Activated naive CD8-positive, alpha-beta T cell treated with anti-CD3 and anti-CD28 coated beads for 36 hours (primary cell): ENCODE data around the gene EFNA5. TPM values are rescaled to one million over a fixed set of nuclear protein-coding genes. Genes with fewer than 3 reads are reported as not detected.

Experiments
- DNase-seq: peaks from one replicate; pipeline ENCODE4 v3.0.0; 2021
- H3K27ac Mint-ChIP-seq: one replicate; pipeline ENCODE4 v1.8.0; 2022; ENCODE audit warnings: mild to moderate bottlenecking, moderate library complexity, mixed read lengths
- H3K27me3 Mint-ChIP-seq: one replicate; pipeline ENCODE4 v1.8.0; 2022; ENCODE audit warnings: mild to moderate bottlenecking, mixed read lengths
- H3K36me3 Mint-ChIP-seq: one replicate; pipeline ENCODE4 v1.8.0; 2021; ENCODE audit warnings: mild to moderate bottlenecking, mixed read lengths
- H3K4me1 Mint-ChIP-seq: one replicate; pipeline ENCODE4 v1.8.0; 2021; ENCODE audit warnings: mixed read lengths
- H3K4me3 Mint-ChIP-seq: one replicate; pipeline ENCODE4 v1.8.0; 2022; ENCODE audit warnings: mild to moderate bottlenecking, moderate library complexity, mixed read lengths
- H3K9me3 Mint-ChIP-seq: one replicate; pipeline ENCODE4 v1.8.0; 2022; ENCODE audit warnings: mixed read lengths
- total RNA-seq, 2 experiments: library from RNA; stranded (reverse); gene quantifications; one replicate each; pipeline ENCODE4 v1.2.3, GENCODE V29; 2021

EFNA5 gene
- total RNA-seq, 2 experiments from 2014 or later, result not detected

DNA sequence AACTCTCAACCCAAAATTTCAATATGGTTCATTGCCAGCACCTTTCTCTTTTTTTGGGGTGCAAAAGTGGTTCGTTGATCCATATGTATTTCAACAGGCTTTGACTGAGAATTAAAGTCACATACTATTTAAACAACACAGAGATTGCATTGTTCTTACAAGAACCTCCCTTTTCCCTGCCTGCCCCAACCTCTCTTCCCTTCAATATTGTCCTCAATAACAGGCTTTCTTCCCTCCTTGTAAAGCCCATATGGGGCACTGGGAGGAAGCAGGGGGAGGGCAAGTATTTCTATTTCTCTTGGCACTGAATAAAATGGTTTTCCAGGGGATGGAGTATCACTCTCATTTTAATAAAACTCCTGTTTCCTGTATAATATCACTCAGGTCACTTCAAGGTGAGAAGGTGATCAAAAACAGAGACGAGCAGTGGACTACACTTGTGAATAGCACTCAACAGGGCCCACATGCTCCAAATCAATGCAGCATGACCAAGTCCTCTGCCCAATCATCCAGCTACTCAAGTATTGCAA lies 65.1 kb downstream of the EFNA5 start:
- Mint-ChIP-seq H3K4me1 (no peaks in the 10 kb centered on the region), H3K27me3 (peaks cover 21% of the 10 kb centered on the region), H3K27ac (no peak overlapping the region), H3K9me3 (no peaks in the 10 kb centered on the region), H3K36me3 (no peaks in the 10 kb centered on the region), H3K4me3 (no peak overlapping the region)
- no peak for DNase-seq

DNA sequence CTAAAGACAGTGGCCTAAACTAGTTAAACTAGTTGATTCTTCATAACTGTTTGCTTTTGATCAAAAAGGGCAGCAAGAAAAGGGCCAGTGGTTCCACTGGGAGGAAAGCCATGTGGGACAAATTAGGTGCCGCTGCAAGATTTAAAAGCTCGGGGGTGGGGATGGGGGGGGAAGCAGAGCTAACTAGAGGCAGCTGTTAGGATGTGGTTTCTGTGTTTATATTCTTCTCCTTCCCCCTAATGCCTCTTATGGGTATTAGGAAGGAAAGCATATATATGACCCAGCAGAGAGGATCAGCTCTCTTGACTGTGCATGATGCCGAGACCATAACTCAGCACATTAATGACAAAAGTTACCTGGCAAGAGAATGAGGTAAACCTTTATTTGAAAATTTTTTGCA lies 65.7 kb downstream of the EFNA5 start:
- no peak overlapping the region for H3K27ac Mint-ChIP-seq
- H3K4me1 Mint-ChIP-seq, result no peaks in the 10 kb centered on the region
- no peak overlapping the region for H3K4me3 Mint-ChIP-seq
- no peak for DNase-seq
- H3K36me3 Mint-ChIP-seq, result no peaks in the 10 kb centered on the region
- peaks cover 21% of the 10 kb centered on the region for H3K27me3 Mint-ChIP-seq
- no peaks in the 10 kb centered on the region for H3K9me3 Mint-ChIP-seq

DNA sequence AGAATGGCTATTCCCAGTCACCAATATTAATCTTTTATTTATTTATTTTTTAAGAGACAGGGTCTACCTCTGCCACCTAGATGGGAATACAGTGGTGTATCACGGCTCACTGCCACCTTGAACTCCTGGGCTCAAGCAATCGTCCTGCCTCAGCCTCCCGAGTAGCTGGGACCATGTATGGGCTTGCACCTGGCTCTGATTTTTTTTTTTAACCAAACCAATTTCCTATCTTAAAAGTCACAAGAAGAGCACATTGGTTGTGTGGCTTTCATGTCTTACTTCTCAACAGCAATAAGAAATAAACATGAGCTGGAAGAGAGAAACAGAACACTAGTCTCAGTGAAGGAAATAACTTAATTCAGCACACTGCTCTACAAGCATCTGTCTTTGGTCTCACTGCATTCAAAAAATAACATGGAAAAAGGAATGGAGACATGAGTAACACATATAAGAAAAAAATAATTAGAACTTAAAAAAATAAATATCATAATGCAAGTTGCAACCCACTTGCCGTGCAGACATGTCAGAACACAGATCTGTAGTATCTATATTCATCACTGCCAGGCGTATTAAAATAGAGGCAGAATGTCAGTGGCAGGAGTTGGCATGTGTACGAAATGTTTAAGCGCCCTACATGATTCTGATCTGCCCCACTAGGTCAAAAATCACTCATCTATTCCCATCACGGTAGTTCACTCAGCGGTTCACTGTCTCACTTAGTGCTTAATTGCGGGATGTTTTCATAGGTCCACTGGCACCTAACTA lies 66.4 kb downstream of the EFNA5 start:
- no peak for DNase-seq
- Mint-ChIP-seq H3K27me3 (peaks cover 16% of the 10 kb centered on the region), H3K36me3 (no peaks in the 10 kb centered on the region), H3K4me1 (no peaks in the 10 kb centered on the region), H3K4me3 (no peak overlapping the region), H3K9me3 (no peaks in the 10 kb centered on the region), H3K27ac (no peak overlapping the region)

DNA sequence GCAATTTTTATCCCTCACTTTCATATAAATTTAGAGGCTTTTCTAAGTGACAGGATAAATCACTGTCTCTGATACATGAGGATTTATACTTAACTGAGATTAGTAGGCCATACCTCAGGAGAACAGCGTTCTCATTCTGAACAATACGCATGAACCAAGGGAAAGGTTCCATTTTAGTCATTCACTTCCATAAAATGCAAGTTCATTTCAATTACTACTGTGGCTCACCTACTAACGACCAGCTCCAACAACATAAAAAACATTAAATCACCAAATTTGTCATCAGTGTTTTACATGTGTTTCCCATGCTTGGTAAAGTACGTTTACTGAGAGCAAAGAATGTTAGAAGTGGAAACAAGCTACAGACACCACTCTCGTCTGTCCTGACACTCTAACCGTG lies 67.4 kb downstream of the EFNA5 start:
- H3K9me3 Mint-ChIP-seq, result no peaks in the 10 kb centered on the region
- no peaks in the 10 kb centered on the region for H3K4me1 Mint-ChIP-seq
- peaks cover 13% of the 10 kb centered on the region for H3K27me3 Mint-ChIP-seq
- H3K27ac Mint-ChIP-seq, result no peak overlapping the region
- no peaks in the 10 kb centered on the region for H3K36me3 Mint-ChIP-seq
- no peak for DNase-seq
- no peak overlapping the region for H3K4me3 Mint-ChIP-seq

DNA sequence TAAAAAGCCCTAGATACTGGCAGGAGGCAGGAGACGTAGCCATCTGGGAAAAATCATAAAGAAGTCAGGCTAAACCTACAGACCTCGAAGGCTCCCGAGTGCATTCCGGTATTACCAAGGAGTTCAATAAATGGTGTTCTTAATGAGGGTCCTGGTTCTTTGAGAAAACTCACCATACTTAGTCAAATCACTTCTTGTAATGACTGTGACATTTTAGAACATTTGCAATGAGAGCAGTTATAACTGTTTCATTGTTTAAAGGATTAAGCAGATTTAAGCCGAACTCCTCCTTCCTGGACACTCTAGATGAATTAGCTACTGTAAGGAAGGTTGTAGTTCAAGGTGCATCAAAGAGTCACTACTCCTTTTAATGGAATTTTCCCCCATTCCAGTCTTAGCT lies 67.8 kb downstream of the EFNA5 start:
- no peaks in the 10 kb centered on the region for H3K9me3 Mint-ChIP-seq
- H3K4me1 Mint-ChIP-seq, result no peaks in the 10 kb centered on the region
- H3K27ac Mint-ChIP-seq, result no peak overlapping the region
- DNase-seq, result no peak
- no peak overlapping the region for H3K4me3 Mint-ChIP-seq
- peaks cover 13% of the 10 kb centered on the region for H3K27me3 Mint-ChIP-seq
- no peaks in the 10 kb centered on the region for H3K36me3 Mint-ChIP-seq

DNA sequence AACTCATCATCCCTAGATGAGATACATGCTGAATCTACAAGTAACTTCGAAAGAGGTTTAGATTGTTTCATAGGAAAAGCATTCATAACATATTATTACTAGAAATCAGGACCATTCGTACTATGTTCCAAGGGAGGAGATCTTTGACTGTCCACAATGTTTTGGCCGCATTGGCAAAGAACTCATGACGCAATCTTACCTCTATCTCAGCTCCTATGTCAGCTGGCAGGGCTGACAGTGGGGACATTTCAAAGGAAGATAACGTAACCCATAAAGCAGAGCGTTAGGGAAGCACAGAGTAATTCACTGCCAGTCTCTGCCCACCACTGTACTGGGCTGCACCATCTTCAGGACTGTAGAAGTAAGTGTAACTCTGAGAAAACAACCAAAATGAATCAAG lies 69.7 kb downstream of the EFNA5 start:
- Mint-ChIP-seq H3K4me3 (no peak overlapping the region), H3K27ac (no peak overlapping the region), H3K27me3 (peaks cover 16% of the 10 kb centered on the region), H3K4me1 (no peaks in the 10 kb centered on the region), H3K9me3 (no peaks in the 10 kb centered on the region), H3K36me3 (no peaks in the 10 kb centered on the region)
- no peak for DNase-seq

DNA sequence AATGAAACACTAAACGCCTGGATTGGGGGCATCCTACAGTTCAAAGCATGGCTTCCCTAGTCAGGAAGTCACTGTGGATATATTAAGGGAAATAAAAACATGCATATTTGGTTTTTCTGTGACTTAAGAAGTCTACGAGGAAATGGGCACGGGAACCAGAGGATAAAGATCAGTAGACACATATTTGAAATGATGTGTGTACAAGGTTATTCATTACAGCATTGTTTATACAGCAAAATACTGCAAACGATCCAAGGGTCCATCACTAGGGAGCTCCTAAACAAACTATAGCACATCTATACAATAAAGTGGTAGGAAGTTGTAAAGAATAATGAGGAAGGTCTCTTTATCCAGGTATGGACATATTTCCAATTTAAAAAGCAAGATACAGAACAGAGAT lies 71.8 kb downstream of the EFNA5 start:
- Mint-ChIP-seq H3K36me3 (no peaks in the 10 kb centered on the region), H3K9me3 (no peaks in the 10 kb centered on the region), H3K4me1 (no peaks in the 10 kb centered on the region), H3K27ac (no peak overlapping the region), H3K27me3 (peaks cover 13% of the 10 kb centered on the region), H3K4me3 (no peak overlapping the region)
- DNase-seq, result no peak

DNA sequence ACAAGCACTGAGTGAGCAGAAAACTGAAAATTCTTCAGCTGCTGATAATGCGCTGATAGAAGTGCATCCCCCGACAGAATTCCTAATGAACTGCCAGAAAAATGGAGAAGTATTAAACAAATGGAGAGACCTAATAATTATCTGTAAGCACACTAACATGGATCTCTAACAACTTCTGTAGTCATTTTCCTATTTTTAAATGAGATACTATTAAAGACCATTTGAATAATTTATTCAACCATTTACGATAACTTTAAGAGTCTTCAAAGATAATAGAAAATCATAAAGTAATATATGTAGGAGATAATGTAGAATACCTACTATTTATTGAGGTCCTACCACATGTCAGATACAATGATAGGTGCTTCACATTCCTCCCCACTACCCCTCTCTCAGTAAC lies 72.9 kb downstream of the EFNA5 start:
- peaks cover 13% of the 10 kb centered on the region for H3K27me3 Mint-ChIP-seq
- H3K27ac Mint-ChIP-seq, result no peak overlapping the region
- no peaks in the 10 kb centered on the region for H3K36me3 Mint-ChIP-seq
- no peak overlapping the region for H3K4me3 Mint-ChIP-seq
- DNase-seq, result no peak
- H3K9me3 Mint-ChIP-seq, result no peaks in the 10 kb centered on the region
- H3K4me1 Mint-ChIP-seq, result no peaks in the 10 kb centered on the region

DNA sequence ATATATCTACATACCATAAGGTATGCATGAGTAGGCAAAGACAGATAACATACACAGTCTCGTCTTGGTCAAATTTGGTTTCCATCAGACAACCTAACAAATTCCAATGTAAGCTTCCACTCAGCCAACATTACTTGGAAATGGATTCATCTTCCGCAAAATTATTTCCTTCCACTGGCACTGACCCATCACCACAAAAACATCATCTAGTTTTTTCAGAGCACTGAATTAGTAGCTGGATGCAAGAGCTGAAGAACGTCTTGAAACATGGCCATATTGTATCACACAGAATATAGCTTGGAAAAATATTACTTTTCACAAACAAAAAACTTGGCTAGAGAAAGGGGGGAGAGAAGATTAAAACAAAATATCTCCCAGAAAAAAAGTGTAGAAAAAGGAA lies 73.5 kb downstream of the EFNA5 start:
- Mint-ChIP-seq H3K27ac (no peak overlapping the region), H3K36me3 (no peaks in the 10 kb centered on the region), H3K4me1 (no peaks in the 10 kb centered on the region), H3K4me3 (no peak overlapping the region), H3K9me3 (no peaks in the 10 kb centered on the region), H3K27me3 (peaks cover 10% of the 10 kb centered on the region)
- no peak for DNase-seq

DNA sequence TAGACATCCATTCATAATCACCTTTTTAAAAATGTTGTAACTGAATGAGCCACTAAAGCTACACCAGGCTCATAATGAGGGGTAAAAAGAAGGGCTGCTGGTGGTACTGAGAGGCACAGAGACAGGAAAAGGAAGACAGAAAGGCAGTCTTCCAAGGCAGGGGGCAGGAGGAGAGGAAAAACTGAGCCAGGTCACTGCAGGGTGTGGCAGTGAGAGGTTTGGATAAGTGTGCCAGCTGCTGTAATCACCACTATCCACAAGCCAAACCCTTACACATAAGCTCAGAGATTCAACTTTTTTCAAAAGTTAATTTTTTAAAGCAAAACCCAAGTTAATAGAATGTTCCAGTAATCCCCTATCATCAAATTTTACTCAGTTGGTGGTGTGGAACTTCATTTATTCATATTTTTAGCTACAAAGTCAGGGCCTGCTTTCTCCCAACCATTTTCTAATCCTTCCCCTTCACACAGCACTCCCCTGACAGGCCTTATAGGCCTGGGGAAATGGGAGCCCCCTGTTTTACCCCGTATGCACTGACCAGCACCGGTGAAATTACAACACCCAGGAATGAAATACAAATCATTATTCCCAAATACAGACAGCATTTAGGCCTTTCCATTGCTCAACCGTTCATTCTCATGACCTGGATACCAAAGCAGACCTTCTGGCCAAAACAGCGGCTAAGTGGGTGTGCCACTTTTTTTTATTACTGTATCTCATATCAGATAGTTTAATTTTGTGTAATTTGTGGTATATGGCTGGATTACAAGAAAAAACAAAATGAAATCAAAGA lies 76.3 kb downstream of the EFNA5 start:
- Mint-ChIP-seq H3K27me3 (peaks cover 10% of the 10 kb centered on the region), H3K4me1 (no peaks in the 10 kb centered on the region), H3K4me3 (no peak overlapping the region), H3K27ac (no peak overlapping the region), H3K9me3 (no peaks in the 10 kb centered on the region), H3K36me3 (no peaks in the 10 kb centered on the region)
- no peak for DNase-seq

DNA sequence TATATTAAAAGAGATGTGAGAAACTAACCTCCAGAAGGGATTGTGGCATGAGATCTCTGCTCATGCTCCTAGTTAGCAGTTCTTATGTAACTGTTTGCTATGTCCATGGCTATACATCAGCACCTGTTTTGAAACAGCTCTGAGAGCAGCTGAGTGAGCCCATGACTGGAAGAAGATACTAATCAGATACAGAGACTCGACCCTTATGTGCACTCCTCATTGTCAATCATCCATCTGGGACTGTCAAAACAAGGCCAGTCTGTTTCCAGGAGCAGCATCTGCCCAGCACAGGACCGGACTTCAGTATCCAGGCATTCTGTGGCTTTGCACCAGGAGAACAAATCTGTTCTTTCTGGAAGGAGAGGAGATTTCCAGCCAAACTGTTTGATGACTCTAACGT lies 77.7 kb downstream of the EFNA5 start:
- no peak overlapping the region for H3K4me3 Mint-ChIP-seq
- no peaks in the 10 kb centered on the region for H3K4me1 Mint-ChIP-seq
- H3K36me3 Mint-ChIP-seq, result no peaks in the 10 kb centered on the region
- H3K9me3 Mint-ChIP-seq, result no peaks in the 10 kb centered on the region
- no peak for DNase-seq
- peaks cover 10% of the 10 kb centered on the region for H3K27me3 Mint-ChIP-seq
- no peak overlapping the region for H3K27ac Mint-ChIP-seq

DNA sequence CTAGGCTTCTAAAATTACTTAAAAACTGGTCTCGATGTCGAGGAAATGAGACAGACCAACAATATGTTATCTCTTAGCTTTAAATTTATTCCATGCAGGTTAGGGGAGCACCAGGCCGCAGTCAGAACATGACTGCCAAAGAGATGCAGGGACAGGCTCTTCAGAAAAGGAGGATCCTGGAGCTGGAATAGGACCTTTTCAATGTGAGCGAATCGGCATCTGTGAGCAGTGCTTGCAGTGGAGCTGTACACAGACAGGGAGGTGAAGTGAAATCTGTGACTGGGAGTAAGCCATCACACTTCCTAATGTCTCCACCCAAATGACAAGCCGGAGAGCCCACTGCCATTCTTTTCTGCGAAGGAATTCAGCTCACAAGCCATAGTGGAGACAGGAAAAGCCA lies 78.2 kb downstream of the EFNA5 start:
- no peaks in the 10 kb centered on the region for H3K9me3 Mint-ChIP-seq
- H3K36me3 Mint-ChIP-seq, result no peaks in the 10 kb centered on the region
- H3K27me3 Mint-ChIP-seq, result peaks cover 11% of the 10 kb centered on the region
- DNase-seq, result no peak
- no peak overlapping the region for H3K4me3 Mint-ChIP-seq
- H3K4me1 Mint-ChIP-seq, result no peaks in the 10 kb centered on the region
- no peak overlapping the region for H3K27ac Mint-ChIP-seq

DNA sequence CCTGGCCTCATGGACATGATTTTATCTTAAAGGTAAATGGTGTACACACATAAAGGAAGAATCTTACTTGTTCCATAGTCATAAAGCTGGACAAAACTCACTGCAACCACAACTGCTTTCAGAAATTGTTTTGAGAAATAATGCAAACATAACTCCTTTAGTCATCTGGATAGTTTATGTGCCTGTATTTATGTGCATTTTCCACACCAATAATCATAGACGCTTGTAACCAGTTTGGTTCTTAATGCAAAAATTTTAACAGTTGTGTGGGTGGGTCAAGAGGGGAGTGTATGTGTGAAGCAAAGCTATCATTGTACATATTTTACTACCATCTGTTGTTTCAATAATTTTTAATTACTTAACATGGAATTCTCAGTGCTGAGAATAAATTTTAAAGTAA lies 80.1 kb downstream of the EFNA5 start:
- Mint-ChIP-seq H3K9me3 (no peaks in the 10 kb centered on the region), H3K4me3 (no peak overlapping the region), H3K27ac (no peak overlapping the region), H3K4me1 (no peaks in the 10 kb centered on the region), H3K36me3 (no peaks in the 10 kb centered on the region), H3K27me3 (peaks cover 12% of the 10 kb centered on the region)
- DNase-seq, result no peak

DNA sequence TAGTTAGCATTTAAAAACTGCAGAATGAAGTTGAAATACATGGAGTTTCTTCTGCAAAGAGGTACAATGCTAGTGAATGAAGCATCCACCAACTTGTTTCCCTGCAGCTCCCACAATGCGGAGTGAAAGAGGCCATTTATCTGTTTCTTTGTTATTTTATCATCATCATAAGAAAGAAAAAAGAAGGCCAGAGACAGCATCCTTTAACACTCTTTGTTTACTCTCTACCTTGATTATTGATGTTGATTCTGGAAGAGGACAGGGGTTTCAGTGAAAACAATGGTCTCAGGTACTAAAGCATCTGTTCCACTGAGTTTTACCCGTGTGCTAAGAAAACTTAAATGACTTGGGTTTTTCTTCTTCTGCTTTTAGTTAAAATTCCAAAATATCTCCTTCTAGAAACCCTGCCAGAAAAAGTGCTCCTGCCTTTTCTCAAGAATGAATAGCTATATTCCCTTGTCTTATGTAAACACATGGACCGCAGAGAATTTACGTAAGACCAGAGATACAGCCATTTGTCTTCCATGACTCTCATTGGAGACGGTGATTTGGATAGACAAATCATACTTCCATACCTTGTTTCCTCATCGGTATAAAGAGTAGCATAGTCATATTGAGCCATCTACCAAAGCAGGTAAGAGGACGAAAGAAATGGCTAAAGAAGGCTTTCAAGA lies 81.1 kb downstream of the EFNA5 start:
- H3K36me3 Mint-ChIP-seq, result no peaks in the 10 kb centered on the region
- H3K4me3 Mint-ChIP-seq, result no peak overlapping the region
- peaks cover 12% of the 10 kb centered on the region for H3K27me3 Mint-ChIP-seq
- H3K9me3 Mint-ChIP-seq, result no peaks in the 10 kb centered on the region
- no peak for DNase-seq
- H3K4me1 Mint-ChIP-seq, result no peaks in the 10 kb centered on the region
- no peak overlapping the region for H3K27ac Mint-ChIP-seq

DNA sequence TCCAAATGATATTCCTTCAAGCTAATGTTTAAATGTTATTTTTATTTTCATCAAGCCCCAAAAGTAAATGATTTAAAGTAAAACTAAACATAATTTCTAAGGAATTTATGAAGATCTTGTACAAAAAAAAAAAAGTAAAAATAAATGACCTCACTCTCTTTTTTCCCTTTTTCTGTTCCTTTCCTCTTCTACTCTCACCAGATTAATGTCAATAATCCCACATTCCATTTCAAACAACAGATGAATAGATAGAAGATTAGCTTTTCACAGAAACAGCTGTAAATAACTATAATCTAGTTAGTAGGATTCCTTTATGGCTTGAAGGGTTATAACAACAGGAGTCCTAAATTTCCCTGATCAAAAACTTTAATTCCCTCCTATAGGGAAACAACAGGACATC lies 88.1 kb downstream of the EFNA5 start:
- no peaks in the 10 kb centered on the region for H3K9me3 Mint-ChIP-seq
- no peak for DNase-seq
- no peak overlapping the region for H3K4me3 Mint-ChIP-seq
- no peaks in the 10 kb centered on the region for H3K36me3 Mint-ChIP-seq
- no peaks in the 10 kb centered on the region for H3K4me1 Mint-ChIP-seq
- no peak overlapping the region for H3K27ac Mint-ChIP-seq
- H3K27me3 Mint-ChIP-seq, result peaks cover 24% of the 10 kb centered on the region
